NCI-H128 (cell line): Measurements from ENCODE around the gene ADD2.
"Not testable (repeated sequence)": the region's sequence is repeated elsewhere in the genome, so short reads cannot be mapped to it uniquely, and the experiment has no call there.

Source experiments
- DNase-seq: peaks from one replicate; lab custom pipeline; 2025; ENCODE audit not compliant: unreplicated experiment; lab: John Stamatoyannopoulos, UW

The ADD2 gene

GRCh38 chr2:70752396-70752795, 15.6 kb downstream of the ADD2 start:
- DNase-seq: no peak

DNA sequence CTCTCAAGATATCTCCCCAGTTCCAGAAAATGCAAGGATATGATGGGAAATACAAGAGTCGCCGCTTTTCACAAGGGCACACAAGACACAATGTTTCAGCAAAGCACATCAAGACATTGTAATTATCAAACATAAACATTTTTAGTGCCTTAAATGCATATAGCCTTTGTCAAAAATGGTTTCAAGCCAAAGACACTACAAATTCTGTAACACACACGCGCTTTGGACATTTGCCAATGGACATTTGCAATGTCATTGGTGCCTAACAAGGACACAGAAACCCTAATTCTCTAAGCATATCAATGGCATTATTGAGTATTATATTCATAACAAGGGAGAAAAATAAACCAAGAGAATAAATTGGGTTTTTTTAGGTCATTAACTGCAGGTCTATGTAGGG, 16.1 kb downstream of the ADD2 start:
- DNase-seq: no peak

GRCh38 chr2:70750320-70750719, 17.7 kb downstream of the ADD2 start:
- no peak for DNase-seq

DNA sequence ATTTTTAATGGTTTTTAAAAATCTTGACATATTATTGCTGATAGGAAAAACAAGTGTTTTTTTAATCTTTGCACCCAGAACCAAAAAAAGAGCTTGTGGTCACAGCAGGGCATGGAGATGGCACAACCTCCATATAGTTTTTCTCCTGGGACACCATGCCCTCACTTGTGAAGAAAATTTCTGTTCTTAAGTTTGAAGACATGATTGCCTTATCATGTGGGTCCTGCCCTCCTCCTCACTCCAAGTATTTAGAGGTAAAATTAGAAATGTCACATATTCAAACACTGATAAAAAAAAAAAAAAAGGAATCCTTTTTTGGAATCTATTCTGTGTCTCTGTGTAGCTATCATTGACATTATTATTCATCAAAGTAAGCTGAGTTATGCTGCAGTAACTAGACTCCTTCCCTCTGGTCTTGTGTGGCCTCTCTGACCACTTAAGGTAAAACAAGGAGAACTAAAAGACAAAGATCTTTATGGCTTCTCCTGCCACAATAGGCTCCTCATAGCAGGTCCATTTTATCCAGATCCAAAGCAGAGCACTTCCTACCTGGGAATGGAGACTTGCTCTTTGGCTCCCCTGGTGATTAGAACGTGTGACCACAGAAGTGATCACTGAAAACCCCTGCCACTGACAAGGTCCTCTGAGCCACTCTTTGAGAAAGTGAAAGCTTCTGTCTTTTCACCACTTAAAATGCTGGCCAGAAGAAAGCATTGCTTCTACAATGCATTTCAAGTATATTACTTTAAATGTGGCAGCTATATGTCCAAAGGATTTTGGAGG, 19.8 kb downstream of the ADD2 start:
- no peak for DNase-seq

DNA sequence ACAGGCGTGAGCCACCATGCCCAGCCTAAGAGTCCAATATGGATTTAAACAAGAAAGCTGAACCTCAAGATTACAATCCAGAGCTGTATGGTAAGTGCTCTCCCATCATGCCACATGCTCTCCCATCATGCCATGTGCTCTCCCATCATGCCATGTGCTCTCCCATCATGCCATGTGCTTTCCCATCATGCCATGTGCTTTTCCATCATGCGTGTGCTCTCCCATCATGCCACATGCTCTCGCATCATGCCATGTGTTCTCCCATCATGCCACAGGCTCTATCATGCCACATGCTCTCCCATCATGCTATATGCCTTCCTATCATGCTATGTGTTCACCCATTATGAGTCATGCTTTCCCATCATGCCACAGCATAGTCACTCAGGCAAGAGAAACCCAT, 20.7 kb downstream of the ADD2 start:
- DNase-seq: no peak

GRCh38 chr2:70746094-70746974, 21.7 kb downstream of the ADD2 start:
- no peak for DNase-seq

DNA sequence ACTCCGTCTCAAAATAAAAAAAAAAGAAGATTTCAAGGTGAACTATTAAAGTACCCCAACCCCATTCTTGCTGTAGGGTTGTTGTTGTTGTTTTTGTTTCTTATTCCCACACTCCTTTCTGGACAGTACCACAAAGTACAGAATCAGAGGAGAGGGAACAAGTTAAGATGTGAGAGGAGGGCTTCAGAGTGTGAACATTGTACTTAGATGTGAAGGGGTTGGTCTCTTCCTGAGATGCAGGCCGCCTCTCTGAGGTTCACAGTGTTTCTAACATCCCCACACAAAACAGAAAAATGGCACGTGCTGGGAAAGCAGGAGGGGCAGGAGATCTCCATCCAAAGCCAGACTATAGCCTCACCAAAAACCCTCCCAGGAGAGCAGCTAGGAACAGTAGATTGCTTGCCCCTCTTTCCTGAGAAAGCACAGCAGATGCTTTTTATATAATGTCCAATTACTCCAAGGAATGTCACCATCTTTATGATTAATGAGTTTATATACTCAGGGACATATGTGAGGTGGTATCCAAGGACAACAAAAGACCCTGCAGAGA, 22.6 kb downstream of the ADD2 start:
- no peak for DNase-seq

- DNase-seq: no peak
Measured at GRCh38 chr2:70744397-70744796, 23.6 kb downstream of the ADD2 start.

GRCh38 chr2:70743677-70744076, 24.3 kb downstream of the ADD2 start:
- no peak for DNase-seq

DNA sequence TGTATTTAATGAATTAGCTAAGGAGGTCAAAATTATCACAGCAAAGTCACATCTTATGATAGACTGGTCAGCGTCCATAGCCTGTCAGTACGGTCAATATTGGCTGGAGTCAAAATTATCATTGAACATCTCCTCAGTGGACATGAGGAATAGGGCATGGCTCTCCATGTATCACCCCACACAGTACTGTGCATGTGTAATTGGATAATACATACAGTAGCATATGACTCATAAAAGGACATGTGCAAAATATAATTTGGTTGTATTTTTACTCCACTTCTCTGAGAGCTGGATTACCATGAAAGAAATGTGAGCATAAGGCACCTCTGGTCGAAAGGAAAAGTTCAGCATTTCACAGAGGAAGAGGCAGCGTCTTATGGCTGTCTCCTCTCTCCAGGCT, 24.9 kb downstream of the ADD2 start:
- DNase-seq: no peak

- not testable (repeated sequence) for DNase-seq
Measured at GRCh38 chr2:70739492-70739891, 28.5 kb downstream of the ADD2 start.

GRCh38 chr2:70738159-70738558, 29.8 kb downstream of the ADD2 start:
- no peak for DNase-seq

- no peak for DNase-seq
Measured at GRCh38 chr2:70735071-70735470, 32.9 kb downstream of the ADD2 start.

DNA sequence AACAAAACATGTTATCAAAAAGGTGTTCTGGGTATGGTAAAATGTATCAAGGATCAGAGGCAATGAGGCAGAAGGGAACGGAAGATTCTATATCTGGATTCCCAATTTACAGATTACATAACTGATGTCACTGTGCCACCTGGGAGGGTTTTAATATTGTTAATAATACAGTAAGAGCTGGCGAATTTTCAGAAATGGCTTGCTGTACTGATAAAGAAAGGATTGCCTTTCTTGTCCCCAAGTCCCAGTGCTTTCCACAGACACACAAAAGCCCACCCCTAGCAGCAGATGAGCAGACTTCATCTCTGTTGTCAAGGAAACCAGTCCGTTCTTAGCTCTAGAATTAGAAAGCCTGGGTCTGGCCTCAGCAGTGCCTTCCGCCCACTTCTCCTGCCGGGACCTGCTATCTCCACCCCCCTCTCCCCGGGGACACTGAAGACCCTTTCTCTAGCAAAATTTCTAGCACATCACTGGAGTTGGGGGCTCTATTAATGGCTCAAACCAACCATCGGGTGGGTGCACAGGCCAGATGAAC, 34.3 kb downstream of the ADD2 start:
- DNase-seq: no peak

GRCh38 chr2:70732766-70733645, 35.0 kb downstream of the ADD2 start:
- DNase-seq: no peak

DNA sequence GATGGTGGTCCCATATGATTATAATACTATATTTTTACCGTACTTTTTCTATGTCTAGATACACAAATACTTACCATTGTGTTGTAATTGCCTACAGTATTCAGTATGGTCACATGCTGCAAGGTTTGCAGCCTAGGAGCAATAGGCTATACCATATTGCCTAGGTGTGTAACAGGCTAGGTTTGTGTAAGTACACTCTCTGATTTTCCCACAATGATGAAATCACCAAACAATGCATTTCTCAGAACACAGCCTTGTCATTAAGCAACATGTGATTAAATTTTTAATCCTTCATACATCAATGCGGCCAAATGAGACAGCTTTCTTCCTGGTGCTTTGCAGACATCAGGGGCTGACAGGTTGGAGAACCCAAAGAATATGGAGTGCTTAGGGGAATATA, 37.3 kb downstream of the ADD2 start:
- no peak for DNase-seq

DNA sequence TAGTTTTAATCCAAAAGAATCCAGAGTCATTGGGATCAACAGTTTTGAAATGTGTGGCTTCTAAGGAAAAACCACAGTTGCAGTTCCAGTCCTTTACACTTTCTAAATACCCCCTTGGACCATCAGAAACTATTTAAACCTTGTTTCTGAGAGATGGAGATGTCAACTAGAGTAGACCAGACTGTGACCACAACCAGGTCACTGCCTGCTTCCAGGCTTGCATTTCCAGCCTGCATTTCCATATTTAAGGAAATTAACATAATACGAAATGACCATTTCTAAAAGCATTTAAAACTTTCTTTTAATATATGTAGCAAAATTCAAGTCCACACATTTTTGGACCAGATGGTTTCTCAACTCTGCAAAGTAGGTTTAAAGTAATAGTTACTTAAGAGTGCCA, 38.4 kb downstream of the ADD2 start:
- DNase-seq: no peak

- DNase-seq: no peak
Measured at GRCh38 chr2:70728128-70728527, 39.9 kb downstream of the ADD2 start.

GRCh38 chr2:70726947-70727725, 40.9 kb downstream of the ADD2 start:
- DNase-seq: no peak

DNA sequence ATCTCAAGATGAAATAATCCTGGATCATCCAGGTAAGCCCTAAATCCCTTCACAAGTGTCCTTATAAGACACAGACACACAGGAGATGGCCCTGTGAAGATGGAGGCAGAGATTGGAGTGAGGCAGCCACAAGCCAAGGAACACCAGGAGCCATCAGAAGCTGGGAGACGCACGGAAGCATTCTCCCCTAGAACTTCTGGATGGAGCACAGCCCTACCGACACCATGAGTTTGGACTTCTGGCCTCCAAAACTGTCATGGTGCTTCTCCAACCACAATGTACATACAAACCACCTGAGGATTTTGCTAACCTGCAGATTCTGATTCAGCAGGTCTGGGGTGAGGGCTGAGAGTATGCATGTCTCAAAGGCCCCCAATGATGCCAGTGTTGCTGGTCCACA, 42.5 kb downstream of the ADD2 start:
- DNase-seq: no peak
